ENCODE data around the gene RET.
A peak's percentile ranks its signal among the peaks of the same experiment; 100 is the strongest.

The RET gene

DNA sequence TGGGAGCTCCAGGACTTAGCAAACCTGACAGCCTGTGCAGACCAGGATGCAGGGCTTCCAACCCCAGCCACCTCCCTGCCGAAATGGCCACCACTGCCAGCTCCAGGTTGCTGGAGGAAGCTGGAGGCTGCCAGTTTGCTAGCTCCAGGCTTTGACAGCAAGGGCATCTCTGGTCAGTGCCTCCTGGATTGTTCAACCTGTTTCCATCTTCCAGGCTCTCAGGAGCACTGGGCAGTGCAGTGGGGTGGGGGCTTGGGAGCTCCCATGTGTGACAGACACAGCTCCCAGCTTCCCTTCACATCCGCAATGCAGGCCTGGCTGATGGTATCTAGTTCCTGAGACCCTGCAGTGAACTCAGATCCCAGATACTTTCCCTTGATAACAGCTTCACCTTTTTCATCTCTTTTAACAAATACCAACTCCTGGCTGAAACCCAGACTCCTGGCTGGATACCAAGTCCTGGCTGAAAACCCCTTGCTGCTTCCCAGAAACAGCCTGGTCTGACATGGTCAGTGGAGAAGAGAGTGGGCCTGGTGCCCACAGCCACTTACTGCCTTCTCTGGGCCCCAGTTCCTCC is 20.8 kb upstream of the RET start:
- H2BK15ac ChIP-seq (replicated peaks; ENCODE audit: low read depth): no peak overlapping the region
- no peak overlapping the region for H2AK5ac ChIP-seq (ENCODE audit: low read length)
- H3K9ac ChIP-seq (ENCODE audit: low read length): no peak overlapping the region
- no peaks in the 10 kb centered on the region for H3K27me3 ChIP-seq (ENCODE audit: insufficient read depth, low read length, poor library complexity)
- H3K79me2 ChIP-seq (ENCODE audit: control insufficient read depth, insufficient read depth, low read length): no peaks in the 10 kb centered on the region
- H2BK5ac ChIP-seq (ENCODE audit: low read length): no peak overlapping the region
- H3K4me1 ChIP-seq (ENCODE audit: control insufficient read depth, low read depth, low read length): no peaks in the 10 kb centered on the region
- H3K36me3 ChIP-seq (ENCODE audit: control insufficient read depth, insufficient read depth, low read length): no peaks in the 10 kb centered on the region
- H4K8ac ChIP-seq (ENCODE audit: low read depth, low read length): no peak overlapping the region
- H3K23ac ChIP-seq (ENCODE audit: low read length): no peak overlapping the region
- no peak overlapping the region for H2BK120ac ChIP-seq (ENCODE audit: low read depth, low read length)
- no peak overlapping the region for H3K18ac ChIP-seq (ENCODE audit: low read length)
- H3K4me3 ChIP-seq (ENCODE audit: low read length): no peak overlapping the region
- no peak overlapping the region for H3K56ac ChIP-seq (ENCODE audit: low read length)
- H3K4me2 ChIP-seq (ENCODE audit: low read length): no peak overlapping the region
- no peak overlapping the region for H3K27ac ChIP-seq (ENCODE audit: low read depth, low read length)
- DNase-seq: peak; percentile 38
- WGBS (ENCODE audit: extremely low coverage, insufficient coverage, low lambda C conversion rate): no CpG with 5 or more reads among the region's 2 CpGs
- H3K4ac ChIP-seq (ENCODE audit: low read depth, low read length): no peak overlapping the region
- no peak overlapping the region for H4K5ac ChIP-seq (ENCODE audit: low read length)
- H3K79me1 ChIP-seq (ENCODE audit: low read length): no peaks in the 10 kb centered on the region

DNA sequence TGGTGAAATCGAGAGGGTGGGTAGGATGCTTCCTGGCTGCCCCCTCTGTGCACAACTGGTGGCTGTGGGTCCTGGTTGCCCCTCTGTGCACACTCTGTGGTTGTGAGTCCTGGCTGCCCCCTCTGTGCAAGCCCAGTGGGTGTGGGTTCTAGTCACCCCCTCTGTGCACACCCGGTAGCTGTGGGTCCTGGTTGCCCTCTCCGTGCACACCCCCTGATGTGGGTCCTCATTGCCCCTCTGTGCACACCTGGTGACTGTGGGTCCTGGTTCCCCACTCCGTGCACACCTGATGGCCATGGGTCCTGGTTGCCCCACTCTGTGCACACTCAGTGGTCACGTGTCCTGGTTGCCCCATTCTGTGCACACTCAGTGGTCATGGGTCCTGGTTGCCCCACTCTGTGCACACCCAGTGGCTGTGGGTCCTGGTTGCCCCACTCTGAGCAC is 20.3 kb upstream of the RET start:
- no CpG with 5 or more reads among the region's 5 CpGs for WGBS (ENCODE audit: extremely low coverage, insufficient coverage, low lambda C conversion rate)
- Histone ChIP-seq H2BK15ac (replicated peaks; ENCODE audit: low read depth) (no peak overlapping the region), H4K8ac (ENCODE audit: low read depth, low read length) (no peak overlapping the region), H3K56ac (ENCODE audit: low read length) (no peak overlapping the region), H3K4me1 (ENCODE audit: control insufficient read depth, low read depth, low read length) (no peaks in the 10 kb centered on the region), H3K27me3 (ENCODE audit: insufficient read depth, low read length, poor library complexity) (no peaks in the 10 kb centered on the region), H2BK5ac (ENCODE audit: low read length) (no peak overlapping the region), H3K9ac (ENCODE audit: low read length) (no peak overlapping the region), H3K18ac (ENCODE audit: low read length) (no peak overlapping the region), H4K5ac (ENCODE audit: low read length) (no peak overlapping the region), H3K79me2 (ENCODE audit: control insufficient read depth, insufficient read depth, low read length) (no peaks in the 10 kb centered on the region), H3K27ac (ENCODE audit: low read depth, low read length) (no peak overlapping the region), H3K4me3 (ENCODE audit: low read length) (no peak overlapping the region), H3K79me1 (ENCODE audit: low read length) (no peaks in the 10 kb centered on the region), H3K36me3 (ENCODE audit: control insufficient read depth, insufficient read depth, low read length) (no peaks in the 10 kb centered on the region), H2BK120ac (ENCODE audit: low read depth, low read length) (no peak overlapping the region), H2AK5ac (ENCODE audit: low read length) (no peak overlapping the region), H3K4ac (ENCODE audit: low read depth, low read length) (no peak overlapping the region), H3K23ac (ENCODE audit: low read length) (no peak overlapping the region), H3K4me2 (ENCODE audit: low read length) (no peak overlapping the region)
- no peak for DNase-seq

DNA sequence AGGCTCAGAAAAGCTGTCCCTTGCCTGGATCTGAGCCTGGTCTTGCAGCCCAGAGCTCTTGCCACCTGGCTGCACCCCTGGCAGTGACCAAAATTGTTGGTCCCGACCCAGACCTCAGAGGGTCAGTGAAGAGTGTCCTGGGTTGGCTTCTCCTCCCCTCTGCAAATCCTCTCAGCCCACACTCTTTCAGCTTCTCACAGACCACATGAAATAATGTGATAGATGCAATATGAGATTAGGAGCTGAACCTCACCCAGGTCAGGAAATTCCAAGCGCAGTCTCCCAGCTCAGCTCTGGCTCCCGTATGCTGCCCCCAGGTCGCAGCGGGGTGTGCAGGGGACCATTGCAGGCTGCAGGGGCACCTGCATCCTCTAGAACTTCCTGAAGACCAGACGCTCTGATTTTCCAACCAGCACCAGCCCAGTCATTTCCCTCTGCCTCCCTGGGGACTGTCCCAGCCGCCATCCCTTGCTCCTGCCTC is 19.6 kb upstream of the RET start:
- Histone ChIP-seq H3K27ac (ENCODE audit: low read depth, low read length) (no peak overlapping the region), H4K5ac (ENCODE audit: low read length) (no peak overlapping the region), H2AK5ac (ENCODE audit: low read length) (no peak overlapping the region), H3K4ac (ENCODE audit: low read depth, low read length) (no peak overlapping the region), H3K23ac (ENCODE audit: low read length) (no peak overlapping the region), H3K27me3 (ENCODE audit: insufficient read depth, low read length, poor library complexity) (no peaks in the 10 kb centered on the region), H3K79me2 (ENCODE audit: control insufficient read depth, insufficient read depth, low read length) (no peaks in the 10 kb centered on the region), H3K4me2 (ENCODE audit: low read length) (no peak overlapping the region), H2BK5ac (ENCODE audit: low read length) (no peak overlapping the region), H3K79me1 (ENCODE audit: low read length) (no peaks in the 10 kb centered on the region), H2BK120ac (ENCODE audit: low read depth, low read length) (no peak overlapping the region), H3K4me1 (ENCODE audit: control insufficient read depth, low read depth, low read length) (no peaks in the 10 kb centered on the region), H2BK15ac (replicated peaks; ENCODE audit: low read depth) (no peak overlapping the region), H3K9ac (ENCODE audit: low read length) (no peak overlapping the region), H3K36me3 (ENCODE audit: control insufficient read depth, insufficient read depth, low read length) (no peaks in the 10 kb centered on the region), H3K4me3 (ENCODE audit: low read length) (no peak overlapping the region), H3K56ac (ENCODE audit: low read length) (no peak overlapping the region), H3K18ac (ENCODE audit: low read length) (no peak overlapping the region), H4K8ac (ENCODE audit: low read depth, low read length) (no peak overlapping the region)
- no peak for DNase-seq
- WGBS (ENCODE audit: extremely low coverage, insufficient coverage, low lambda C conversion rate): no CpG with 5 or more reads among the region's 7 CpGs

DNA sequence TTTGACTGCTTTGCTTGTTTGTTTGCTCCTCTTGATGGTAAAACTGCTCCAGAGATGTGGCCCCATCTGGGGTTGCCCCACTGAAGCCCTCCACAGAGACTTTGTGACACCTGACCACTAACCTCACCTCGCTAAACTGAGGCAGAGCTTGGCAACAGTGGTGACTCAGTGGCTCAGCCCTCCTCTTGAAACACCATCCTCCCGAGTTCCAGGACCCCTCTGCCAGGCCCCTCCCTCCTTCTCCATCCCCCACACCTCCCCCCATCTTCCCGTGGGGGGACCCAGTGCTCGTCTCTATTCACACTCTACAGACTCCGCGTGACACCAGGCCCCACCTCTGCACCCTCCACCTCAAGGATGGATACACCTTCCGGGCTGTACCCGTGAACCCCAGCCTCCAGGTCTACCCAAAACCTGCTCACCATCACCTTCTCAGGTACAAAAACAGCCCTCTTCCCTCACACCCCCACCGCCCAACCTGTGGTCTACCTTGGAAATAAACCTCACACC is 19.0 kb upstream of the RET start:
- H2BK15ac ChIP-seq (replicated peaks; ENCODE audit: low read depth): no peak overlapping the region

DNA sequence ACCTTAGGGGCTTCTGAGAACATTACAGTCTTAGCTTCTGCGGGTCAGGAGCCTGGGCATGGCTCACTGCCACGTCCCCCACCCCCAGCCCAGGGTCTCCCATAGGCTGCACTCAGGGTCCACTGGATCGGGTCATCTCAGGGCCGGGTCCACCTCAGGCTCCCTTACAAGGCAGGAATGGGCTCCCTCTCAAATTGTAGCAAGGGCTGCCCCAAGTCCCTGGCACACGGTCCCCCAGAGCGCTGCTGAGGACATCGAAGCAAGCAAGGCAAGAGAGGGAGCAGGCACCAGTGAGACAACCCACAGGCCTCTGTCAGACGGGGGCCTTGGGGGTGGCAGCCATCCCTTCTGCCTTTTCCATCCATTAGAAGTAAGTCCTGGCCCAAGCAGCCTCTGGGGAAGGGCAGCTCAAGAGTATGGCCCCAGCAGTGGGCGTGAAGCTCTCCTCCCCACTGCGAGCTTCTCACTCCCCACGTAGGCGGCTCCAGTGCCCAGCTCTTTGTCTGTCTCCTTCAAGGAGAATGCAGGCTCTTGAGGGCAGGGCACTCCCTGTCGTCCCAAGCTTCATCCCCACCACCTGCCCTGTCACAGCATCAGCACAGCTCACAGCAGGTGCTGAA is 18.0 kb upstream of the RET start:
- DNase-seq: no peak
- Histone ChIP-seq H3K4me1 (ENCODE audit: control insufficient read depth, low read depth, low read length) (no peaks in the 10 kb centered on the region), H2AK5ac (ENCODE audit: low read length) (no peak overlapping the region), H3K27me3 (ENCODE audit: insufficient read depth, low read length, poor library complexity) (no peaks in the 10 kb centered on the region), H3K23ac (ENCODE audit: low read length) (no peak overlapping the region), H3K79me2 (ENCODE audit: control insufficient read depth, insufficient read depth, low read length) (no peaks in the 10 kb centered on the region), H2BK120ac (ENCODE audit: low read depth, low read length) (no peak overlapping the region), H3K56ac (ENCODE audit: low read length) (no peak overlapping the region), H4K5ac (ENCODE audit: low read length) (no peak overlapping the region), H3K18ac (ENCODE audit: low read length) (no peak overlapping the region), H3K79me1 (ENCODE audit: low read length) (no peaks in the 10 kb centered on the region), H3K4ac (ENCODE audit: low read depth, low read length) (no peak overlapping the region), H3K36me3 (ENCODE audit: control insufficient read depth, insufficient read depth, low read length) (no peaks in the 10 kb centered on the region), H3K9ac (ENCODE audit: low read length) (no peak overlapping the region), H4K8ac (ENCODE audit: low read depth, low read length) (no peak overlapping the region), H2BK5ac (ENCODE audit: low read length) (no peak overlapping the region), H2BK15ac (replicated peaks; ENCODE audit: low read depth) (no peak overlapping the region), H3K4me3 (ENCODE audit: low read length) (no peak overlapping the region), H3K4me2 (ENCODE audit: low read length) (no peak overlapping the region), H3K27ac (ENCODE audit: low read depth, low read length) (no peak overlapping the region)
- no CpG with 5 or more reads among the region's 13 CpGs for WGBS (ENCODE audit: extremely low coverage, insufficient coverage, low lambda C conversion rate)

More for the DNA sequence above, 19.0 kb upstream of the RET start:
- no peak overlapping the region for H3K9ac ChIP-seq (ENCODE audit: low read length)
- H4K8ac ChIP-seq (ENCODE audit: low read depth, low read length): no peak overlapping the region
- H3K4me3 ChIP-seq (ENCODE audit: low read length): no peak overlapping the region
- H3K27ac ChIP-seq (ENCODE audit: low read depth, low read length): no peak overlapping the region
- no peaks in the 10 kb centered on the region for H3K79me1 ChIP-seq (ENCODE audit: low read length)
- no peak overlapping the region for H3K56ac ChIP-seq (ENCODE audit: low read length)
- WGBS (ENCODE audit: extremely low coverage, insufficient coverage, low lambda C conversion rate): no CpG with 5 or more reads among the region's 9 CpGs
- no peaks in the 10 kb centered on the region for H3K27me3 ChIP-seq (ENCODE audit: insufficient read depth, low read length, poor library complexity)
- H3K36me3 ChIP-seq (ENCODE audit: control insufficient read depth, insufficient read depth, low read length): no peaks in the 10 kb centered on the region
- H3K79me2 ChIP-seq (ENCODE audit: control insufficient read depth, insufficient read depth, low read length): no peaks in the 10 kb centered on the region
- H3K4me1 ChIP-seq (ENCODE audit: control insufficient read depth, low read depth, low read length): no peaks in the 10 kb centered on the region
- DNase-seq: no peak
- H3K18ac ChIP-seq (ENCODE audit: low read length): no peak overlapping the region
- H4K5ac ChIP-seq (ENCODE audit: low read length): no peak overlapping the region
- no peak overlapping the region for H2BK5ac ChIP-seq (ENCODE audit: low read length)
- H3K4me2 ChIP-seq (ENCODE audit: low read length): no peak overlapping the region
- no peak overlapping the region for H2BK120ac ChIP-seq (ENCODE audit: low read depth, low read length)
- no peak overlapping the region for H2AK5ac ChIP-seq (ENCODE audit: low read length)
- H3K4ac ChIP-seq (ENCODE audit: low read depth, low read length): no peak overlapping the region
- no peak overlapping the region for H3K23ac ChIP-seq (ENCODE audit: low read length)
